Stimulated activated CD4-positive, alpha-beta T cell treated with anti-CD3 and anti-CD28 coated beads, TNF-alpha, amount 100 ng/mL, for 48 hours (primary cell): ENCODE measurements around the gene PDZD2.

Experiments used
- DNase-seq, 3 donors: peaks; one replicate each; pipeline ENCODE4 v3.0.0-alpha.2; 2020; ENCODE audit warnings: low read depth in 3 of 3

The PDZD2 gene

GRCh38 chr5:31976169-31976568, 337.2 kb downstream of the PDZD2 start:
- DNase-seq = no peak

GRCh38 chr5:31981361-31981945, 342.5 kb downstream of the PDZD2 start:
- no peak for DNase-seq

DNA sequence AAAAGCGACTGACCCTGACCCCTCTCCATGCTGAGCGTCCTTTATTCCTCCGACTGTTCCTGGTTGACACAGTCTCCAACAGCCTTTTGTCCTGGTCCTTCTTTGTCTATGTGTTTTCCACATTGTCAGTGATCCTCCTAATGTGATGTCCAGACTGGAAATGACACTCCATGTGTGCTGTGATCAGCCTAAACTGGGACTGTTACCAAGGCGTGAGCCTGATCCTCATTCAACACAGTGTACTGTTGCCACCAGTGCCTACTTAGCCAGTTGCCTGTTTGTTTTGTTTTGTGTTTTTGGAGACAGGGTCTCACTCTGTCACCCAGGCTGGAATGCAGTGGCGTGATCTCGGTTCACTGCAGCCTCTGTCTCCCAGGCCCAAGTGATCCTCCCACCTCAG, 343.1 kb downstream of the PDZD2 start:
- no peak for DNase-seq

GRCh38 chr5:31982621-31983020, 343.7 kb downstream of the PDZD2 start:
- DNase-seq = no peak

DNA sequence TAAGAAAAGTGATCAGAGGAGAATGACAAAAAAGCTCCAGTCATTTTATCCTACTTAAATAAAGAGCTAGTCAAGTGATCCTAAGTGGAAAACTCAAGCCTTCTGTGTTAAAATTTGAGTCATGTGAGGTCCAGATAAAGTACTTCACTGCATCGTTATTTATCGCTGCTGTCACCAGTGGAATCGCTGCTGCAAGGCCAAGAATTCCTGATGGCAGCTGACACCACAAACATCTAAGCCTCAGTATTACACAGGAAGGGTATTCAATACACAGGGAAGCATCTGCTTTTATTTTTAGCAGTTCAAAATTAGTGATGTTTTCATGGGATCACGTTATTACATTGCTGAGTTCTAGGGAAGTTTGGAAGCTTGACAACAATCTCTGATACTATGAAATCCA, 344.9 kb downstream of the PDZD2 start:
- DNase-seq = no peak

DNA sequence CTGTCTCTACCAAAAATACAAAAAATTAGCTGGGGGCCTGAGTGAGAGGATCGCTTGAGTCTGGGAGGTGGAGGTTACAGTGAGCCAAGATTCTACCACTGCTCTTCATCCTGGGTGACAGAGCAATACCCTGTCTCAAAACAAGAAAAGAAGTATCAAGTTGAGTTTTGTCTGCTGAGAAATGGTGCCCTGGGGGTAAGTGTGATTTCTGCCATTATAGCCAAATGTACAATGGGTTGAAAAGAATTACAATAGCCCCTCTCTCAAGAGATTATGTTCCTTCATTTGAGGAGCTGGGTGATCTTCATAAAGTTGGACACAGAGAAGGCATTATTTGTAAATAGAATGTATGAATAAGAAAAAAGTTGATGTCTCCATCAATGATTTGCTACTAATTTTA, 345.8 kb downstream of the PDZD2 start:
- DNase-seq = no peak

- DNase-seq = no peak
These were observed 347.2 kb downstream of the PDZD2 start for GRCh38 chr5:31986101-31986500.

DNA sequence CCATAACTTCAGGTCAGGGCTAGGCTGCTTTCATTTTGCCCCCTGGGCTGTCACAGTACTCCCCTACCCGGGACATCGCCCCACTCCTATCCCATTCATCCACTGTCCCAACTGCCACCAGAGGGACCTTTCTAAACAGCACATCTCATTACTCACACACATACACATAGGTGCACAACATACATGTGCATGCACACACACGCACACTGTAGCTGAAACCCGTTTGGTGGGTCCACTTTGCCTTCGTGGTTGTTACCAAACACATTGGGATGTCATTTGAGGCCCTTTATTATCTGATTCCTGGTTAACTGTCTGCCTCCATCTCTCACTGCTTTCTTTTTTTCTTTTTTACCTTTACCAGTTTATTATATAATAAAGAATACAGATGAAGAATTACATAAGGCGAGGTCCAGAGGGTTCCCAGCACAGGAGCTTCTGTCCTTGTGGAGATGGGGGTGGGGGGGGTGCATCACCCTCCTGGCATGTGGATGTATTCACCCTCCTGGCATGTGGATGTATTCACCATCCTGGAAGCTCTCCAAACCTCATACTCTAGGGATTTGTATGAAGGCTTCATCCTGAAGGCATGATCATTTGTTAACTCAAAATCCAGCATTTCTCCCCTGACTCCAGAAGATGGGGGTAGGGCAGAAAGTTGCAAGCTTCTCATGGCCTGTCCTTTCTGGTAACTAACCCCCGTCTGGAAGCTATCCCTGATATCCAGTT, 349.2 kb downstream of the PDZD2 start:
- DNase-seq = no peak

DNA sequence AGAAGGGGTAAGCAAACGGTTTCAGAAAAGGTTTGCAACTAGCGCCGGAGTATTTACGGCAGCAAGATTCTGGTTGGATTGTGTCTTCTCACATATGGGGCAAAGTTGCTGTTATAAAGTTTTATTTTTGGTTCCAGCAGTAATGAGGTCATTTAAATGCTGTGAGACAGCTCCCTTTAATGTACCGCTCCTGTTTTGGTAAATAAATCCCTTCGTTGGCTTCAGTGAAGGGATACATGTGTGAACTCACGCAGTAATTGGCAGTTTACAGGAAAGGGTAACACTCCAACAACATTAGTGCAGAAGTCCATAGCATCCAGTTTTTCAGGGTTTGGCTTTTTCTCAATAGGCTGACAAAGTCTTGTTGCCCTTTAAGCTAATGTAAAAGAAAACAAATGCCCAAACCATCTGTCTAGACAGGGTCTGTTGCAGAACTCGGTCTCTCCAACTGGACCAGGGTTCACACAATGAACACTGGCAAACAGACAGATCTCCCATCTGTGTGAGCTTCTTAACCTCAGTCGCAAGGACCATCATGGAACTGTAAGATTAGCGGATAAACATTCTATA, 351.2 kb downstream of the PDZD2 start:
- no peak for DNase-seq

GRCh38 chr5:31990701-31991110, 351.8 kb downstream of the PDZD2 start:
- no peak for DNase-seq

GRCh38 chr5:31992377-31992776, 353.4 kb downstream of the PDZD2 start:
- no peak for DNase-seq

GRCh38 chr5:31993165-31993961, 354.4 kb downstream of the PDZD2 start:
- no peak for DNase-seq

DNA sequence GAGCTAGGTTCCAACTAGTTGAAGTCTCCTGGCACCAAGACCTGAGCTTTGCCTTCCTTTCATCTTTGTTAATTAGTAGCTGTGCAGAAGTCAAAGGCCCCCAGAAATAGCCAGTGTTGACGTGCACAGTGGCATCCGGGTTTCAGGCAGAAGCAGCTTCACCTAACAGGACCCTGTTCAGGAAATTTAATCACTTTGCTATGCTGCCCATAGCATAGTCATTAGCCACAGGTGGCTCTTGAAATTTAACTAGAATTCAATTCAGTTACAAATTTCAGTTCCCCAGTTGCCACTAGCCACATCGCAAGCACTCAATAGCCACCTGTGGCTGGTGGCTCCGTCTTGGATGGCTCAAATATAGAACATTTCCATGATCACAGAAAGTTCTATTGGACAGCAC, 356.1 kb downstream of the PDZD2 start:
- no peak for DNase-seq

DNA sequence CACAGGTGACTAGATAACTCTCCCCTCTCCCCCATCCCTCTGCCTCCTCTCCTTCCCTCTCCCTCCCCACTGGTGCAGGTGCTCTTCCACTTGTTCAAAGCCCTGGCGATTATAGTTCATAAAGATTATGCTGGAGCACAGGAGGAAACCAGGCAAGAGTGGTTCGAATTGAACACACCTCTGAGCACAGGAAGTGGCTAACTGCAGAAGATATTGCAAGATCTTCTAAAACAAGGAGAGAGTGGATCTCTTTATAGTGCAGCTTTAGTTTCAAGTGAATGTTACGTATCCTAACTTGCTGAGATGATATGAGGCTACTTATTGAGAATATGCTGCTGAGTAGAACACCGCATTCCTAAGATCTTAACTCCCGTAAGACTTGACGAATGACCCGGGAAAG, 356.8 kb downstream of the PDZD2 start:
- DNase-seq = no peak

DNA sequence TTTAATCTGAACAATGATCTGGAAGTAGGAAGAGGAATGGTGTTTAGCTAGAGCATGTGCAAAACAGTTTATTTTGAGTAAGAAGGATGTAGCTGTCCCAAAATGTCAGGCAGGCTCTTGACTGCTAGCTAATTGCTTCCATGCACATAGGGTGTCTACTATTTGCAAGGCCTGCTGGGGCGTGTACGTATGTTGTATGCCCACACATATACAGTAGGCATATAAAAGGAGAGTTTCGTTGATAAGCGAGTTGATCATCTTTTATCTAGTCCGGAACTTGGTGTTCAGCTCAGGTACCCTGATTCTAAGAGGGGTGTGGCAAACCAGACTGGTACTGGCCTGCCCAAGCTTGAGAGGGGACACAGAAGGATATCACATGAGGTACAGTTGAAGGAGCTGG, 358.0 kb downstream of the PDZD2 start:
- DNase-seq = no peak

DNA sequence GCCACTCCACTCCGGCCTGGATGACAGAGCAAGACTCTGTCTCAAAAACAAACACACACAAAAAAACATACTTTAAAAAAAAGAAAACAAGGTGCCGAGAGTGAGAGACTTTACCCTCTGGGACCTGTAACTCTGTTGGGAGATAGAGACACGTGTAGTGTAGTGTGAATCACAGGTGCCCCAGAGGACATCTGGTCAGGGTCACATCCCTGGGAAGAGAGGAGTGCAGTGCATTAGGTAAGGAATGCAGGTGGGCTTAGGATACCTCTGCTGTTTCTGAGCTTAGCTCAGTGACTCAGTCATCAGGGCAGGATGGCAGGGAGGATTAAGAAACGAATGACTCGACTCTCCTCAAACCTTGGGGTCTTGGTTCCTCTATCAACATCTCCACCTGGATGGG, 360.5 kb downstream of the PDZD2 start:
- no peak for DNase-seq

- DNase-seq = no peak
These were observed 361.8 kb downstream of the PDZD2 start for GRCh38 chr5:32000731-32001130.

DNA sequence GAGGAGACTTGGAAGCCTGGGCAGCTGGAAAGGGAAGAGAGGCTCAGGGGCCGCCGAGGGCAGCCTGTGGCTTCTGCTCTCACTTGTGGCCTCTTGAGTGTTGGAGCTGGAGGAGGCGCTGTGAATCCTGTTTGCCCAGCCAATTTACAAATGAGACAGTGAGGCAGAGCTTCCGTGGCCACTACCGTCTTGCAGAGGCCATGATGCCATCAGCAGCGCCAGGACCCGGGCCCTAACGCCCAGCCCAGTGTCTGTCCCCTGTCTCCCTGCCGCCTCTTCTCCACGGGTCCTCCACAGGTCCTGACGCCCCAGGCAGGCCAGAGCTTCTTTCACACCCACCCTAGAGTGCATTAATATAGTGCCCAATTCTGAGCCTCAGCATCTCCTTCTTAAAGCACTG, 362.4 kb downstream of the PDZD2 start:
- no peak for DNase-seq

- DNase-seq = no peak
These were observed 362.8 kb downstream of the PDZD2 start for GRCh38 chr5:32001707-32002106.

GRCh38 chr5:32002755-32003154, 363.8 kb downstream of the PDZD2 start:
- DNase-seq = no peak

- DNase-seq = no peak
These were observed 365.1 kb downstream of the PDZD2 start for GRCh38 chr5:32003981-32004380.

- no peak for DNase-seq
These were observed 365.5 kb downstream of the PDZD2 start for GRCh38 chr5:32004404-32004803.

- no peak for DNase-seq
These were observed 369.8 kb downstream of the PDZD2 start for GRCh38 chr5:32008746-32009145.
